GM19239 (cell line): ENCODE results near the gene DNASE2.

Experiments used
- DNase-seq: peaks from one replicate; pipeline ENCODE4 v3.0.0; 2011; ENCODE audit warnings: low spot score; ENCODE audit not compliant: insufficient read length
- FAIRE-seq: peaks from 2 replicates; lab custom pipeline; 2011; peaks lifted over from hg19 to GRCh38; lab: Jason Lieb, UNC

DNASE2 gene

DNA sequence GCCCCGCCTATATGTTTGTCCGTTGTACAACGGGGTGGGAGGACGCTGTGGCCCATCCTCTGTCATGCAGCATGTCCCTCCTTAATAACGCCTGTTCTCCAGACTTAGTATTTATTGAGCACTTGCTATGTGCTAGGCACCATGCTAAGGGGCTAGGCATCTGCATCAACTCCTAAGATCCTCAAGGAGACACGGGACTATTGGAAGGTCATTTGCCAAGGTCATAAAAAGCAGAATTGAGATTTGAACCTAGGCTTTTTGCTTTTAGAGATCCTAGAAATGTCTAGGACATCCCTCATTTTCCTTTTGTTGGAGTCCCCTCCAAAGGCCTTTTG lies 44.8 kb downstream of the DNASE2 start:
- FAIRE-seq (no peak), DNase-seq (no peak)

DNA sequence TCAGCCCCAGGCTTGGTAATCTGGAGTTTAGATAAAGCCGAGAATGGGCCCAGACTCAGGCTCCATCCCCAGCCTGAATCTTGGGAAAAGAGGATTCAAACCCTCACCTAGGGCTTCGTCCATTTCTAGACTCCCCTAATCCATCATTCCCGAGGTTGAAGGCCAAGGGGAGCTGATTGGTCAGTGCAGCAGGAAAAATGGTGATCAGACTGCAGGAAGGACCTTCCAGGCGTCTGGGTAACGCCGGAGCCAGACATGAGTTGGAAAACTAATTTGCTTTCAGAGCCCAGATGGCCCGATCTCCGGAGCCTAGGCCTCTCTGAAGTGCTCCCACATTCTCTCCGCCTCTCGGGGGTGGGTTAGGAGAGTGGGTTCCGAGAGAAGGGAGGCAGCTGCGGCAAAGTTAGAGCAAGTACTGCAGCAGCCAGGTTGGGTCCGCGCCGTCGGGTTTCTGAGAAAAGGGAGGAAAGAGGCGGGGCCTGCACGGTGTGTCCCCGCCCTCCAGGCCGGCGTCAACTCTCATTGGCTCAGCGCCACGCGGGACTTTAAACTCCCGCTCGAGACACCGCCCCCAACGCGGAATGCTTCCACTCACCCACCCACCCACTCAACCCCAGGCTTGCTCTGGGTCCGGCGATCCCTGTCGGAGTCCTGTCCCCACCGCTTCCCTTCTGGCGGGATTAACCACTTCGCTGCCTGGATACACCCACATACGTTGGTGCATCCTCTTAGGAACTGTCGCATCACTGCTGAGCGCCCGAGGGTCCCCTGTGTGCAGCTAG lies 46.1 kb downstream of the DNASE2 start:
- DNase-seq (no peak), FAIRE-seq (no peak)

DNA sequence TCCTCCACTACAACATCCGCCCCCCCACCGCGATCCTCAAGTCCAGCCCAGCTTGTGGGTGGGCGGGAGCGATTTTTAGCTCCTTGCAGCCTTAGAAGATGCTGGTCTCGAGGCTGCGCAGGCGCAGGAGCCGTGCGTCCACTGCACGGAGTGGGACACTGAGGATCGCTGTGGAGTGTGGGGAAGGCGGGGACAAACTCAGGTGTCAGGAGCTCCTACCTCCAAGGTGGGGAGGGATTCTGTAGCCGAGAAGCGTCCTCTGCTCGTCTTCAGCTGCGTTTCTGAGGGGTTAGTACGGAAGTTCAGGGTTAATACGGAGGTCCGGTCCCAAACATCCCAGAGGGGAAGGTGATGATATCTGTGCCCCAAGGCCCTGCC lies 46.7 kb downstream of the DNASE2 start, which contains the start of gene RTBDN:
Gene RTBDN (minus strand): TSS at position 14 of the 378 bp plus-strand sequence. CDS start 4,600 bp downstream, outside the sequence.
- no peak for FAIRE-seq

DNA sequence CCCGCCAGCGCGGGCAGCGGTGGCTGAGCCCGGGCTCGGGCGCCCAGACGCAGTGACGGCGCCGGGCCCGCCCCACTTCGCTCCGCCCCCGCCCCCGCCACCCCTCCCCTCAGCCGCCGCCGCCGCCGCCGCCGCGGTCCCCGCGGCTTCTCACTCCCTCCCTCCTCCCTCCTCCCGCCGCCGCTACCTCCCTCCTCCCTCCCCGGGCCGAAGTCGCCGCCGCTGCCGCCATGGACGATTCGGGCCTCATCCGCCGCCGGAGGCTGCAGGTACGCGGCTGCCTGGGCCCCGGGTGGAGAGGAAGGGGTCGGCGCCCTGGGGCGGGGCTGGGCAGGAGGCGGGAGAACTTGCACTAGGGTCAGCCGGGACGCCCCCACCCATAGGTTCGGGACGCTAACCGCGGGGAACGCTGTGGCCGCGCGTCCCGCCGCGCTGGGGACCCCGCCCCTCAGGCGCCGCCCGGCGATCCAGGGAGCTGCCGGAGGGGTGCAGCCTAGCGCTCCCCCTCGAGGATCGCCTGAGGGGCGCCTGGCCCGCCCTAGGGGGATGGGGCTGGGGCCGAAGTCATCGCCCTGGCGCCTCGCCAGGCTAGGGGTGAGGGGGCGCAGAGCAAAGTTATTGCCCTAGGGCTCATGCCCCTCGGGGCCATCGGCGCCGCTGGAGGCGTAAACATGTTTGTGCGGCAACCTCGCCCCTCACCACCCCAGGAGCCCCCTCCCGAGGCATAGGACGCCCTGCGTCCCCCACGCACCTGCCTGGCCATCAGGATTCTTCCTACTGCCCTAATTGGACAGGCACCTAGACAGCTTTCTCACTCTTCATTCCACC lies 47.3 kb downstream of the DNASE2 start:
- no peak for DNase-seq

More for the DNA sequence above, 46.7 kb downstream of the DNASE2 start, which contains the start of gene RTBDN:
- no peak for DNase-seq

DNA sequence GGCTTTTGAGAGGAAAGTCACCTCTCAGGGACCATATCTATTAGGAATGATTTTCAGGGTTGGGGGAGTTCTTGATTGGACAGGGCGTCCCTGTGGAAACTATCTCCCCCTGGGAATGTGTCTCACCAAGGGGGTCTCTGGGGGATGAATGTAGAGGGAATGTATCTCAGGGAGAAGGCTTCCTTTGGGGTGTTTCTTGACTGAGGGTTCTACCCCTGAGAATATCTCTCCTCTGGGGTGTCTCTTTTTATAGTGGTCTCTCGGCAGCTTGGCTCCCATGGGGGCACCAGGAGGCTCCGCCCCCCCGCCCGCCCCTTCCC lies 47.9 kb downstream of the DNASE2 start:
- DNase-seq: no peak
- FAIRE-seq: no peak

More for the DNA sequence above, 47.3 kb downstream of the DNASE2 start:
- FAIRE-seq: no peak

DNA sequence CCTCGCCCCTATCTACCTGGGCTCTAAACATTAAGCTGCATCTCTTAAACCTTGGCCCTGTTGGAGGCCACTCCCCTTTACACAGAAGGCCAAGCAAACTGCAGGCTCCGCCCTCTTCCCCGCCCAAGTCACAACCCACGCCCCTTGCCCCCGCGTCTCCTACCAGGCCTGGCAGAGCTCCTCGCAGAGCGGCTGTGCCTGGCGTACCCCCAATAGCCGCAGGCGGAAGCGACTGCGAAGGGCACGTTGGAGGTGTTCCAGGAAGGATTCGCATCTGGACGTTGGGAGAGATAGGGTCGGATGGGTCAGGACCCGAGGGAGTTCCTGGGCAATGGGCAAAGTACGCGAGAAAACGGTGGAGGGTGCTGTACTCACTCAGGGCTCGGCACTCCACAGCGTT lies 52.8 kb downstream of the DNASE2 start:
- no peak for FAIRE-seq

DNA sequence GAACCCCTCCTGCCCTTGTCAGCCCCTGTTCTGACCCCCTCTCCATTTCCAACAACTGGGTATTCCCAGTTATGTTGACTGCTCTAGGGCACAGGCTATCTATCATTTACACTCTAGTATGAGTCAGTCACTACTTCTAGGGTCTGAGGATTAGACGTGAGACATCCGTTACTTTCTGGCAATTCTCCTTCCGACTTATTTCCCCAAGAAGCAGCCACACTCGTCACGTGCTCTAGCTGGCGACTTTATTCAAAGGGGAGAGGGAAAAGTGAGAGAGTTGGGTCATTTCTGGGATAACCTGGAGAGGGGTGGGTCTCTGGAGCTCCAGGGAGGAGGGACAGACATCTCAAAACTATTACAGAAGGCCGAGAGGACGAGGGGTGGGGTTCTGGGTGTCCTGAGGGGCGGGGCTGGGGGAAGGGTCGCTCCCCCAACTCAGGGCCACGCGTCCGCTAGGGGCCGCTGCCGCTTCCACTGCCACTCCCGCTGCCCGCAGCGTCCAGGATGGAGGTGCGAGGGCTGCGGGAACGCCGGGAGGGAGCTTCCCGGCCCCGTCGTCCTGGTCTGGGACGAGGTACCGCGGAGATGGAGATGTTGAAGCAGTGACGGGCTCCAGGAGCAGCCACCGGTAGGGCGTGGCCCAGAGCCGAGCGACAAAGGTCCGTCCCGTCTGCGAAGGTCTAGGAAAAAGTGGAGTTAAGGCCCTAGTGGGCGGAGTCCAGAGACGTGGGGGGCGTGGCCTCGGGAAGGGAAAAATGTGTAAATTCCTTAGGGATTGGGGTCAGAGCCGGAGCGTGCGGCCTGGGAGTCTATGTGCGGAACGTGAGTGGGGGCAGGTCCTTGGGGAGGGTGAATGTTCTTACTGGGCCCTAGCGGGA lies 55.8 kb downstream of the DNASE2 start:
- FAIRE-seq: no peak
- DNase-seq: no peak

More for the DNA sequence above, 52.8 kb downstream of the DNASE2 start:
- no peak for DNase-seq
